ENCODE results near the gene MTCL3.

Gene MTCL3

GRCh38 chr6:127518710-127519468 is at the start of gene MTCL3:
TSS of gene MTCL3 (minus strand) at chr6:127519335.
- no peak for DNase-seq (ENCODE audit: extremely low read depth, low read depth)

- DNase-seq (ENCODE audit: extremely low read depth, low read depth), result no peak
Observed at GRCh38 chr6:127567476-127567875, 48.3 kb upstream of the MTCL3 start.

GRCh38 chr6:127566651-127567050 is 47.5 kb upstream of the MTCL3 start:
- DNase-seq (ENCODE audit: extremely low read depth, low read depth), result no peak

- DNase-seq (ENCODE audit: extremely low read depth, low read depth), result no peak
Observed at GRCh38 chr6:127566119-127566518, 47.0 kb upstream of the MTCL3 start.

- DNase-seq (ENCODE audit: extremely low read depth, low read depth), result no peak
Observed at GRCh38 chr6:127564761-127565160, 45.6 kb upstream of the MTCL3 start.

- no peak for DNase-seq (ENCODE audit: extremely low read depth, low read depth)
Observed at GRCh38 chr6:127561660-127562059, 42.5 kb upstream of the MTCL3 start.

- DNase-seq (ENCODE audit: extremely low read depth, low read depth), result peak; percentile 39
Observed at GRCh38 chr6:127554435-127555006, 35.4 kb upstream of the MTCL3 start.

- DNase-seq (ENCODE audit: extremely low read depth, low read depth), result no peak
Observed at GRCh38 chr6:127550403-127550802, 31.3 kb upstream of the MTCL3 start.

- DNase-seq (ENCODE audit: extremely low read depth, low read depth), result no peak
Observed at GRCh38 chr6:127547904-127548649, 28.9 kb upstream of the MTCL3 start.

- no peak for DNase-seq (ENCODE audit: extremely low read depth, low read depth)
Observed at GRCh38 chr6:127547215-127547614, 28.1 kb upstream of the MTCL3 start.

- peak; percentile 14 for DNase-seq (ENCODE audit: extremely low read depth, low read depth)
Observed at GRCh38 chr6:127539272-127539671, 20.1 kb upstream of the MTCL3 start.

- DNase-seq (ENCODE audit: extremely low read depth, low read depth), result no peak
Observed at GRCh38 chr6:127538750-127539264, 19.7 kb upstream of the MTCL3 start.

GRCh38 chr6:127533736-127534135 is 14.6 kb upstream of the MTCL3 start:
- no peak for DNase-seq (ENCODE audit: extremely low read depth, low read depth)

GRCh38 chr6:127533011-127533410 is 13.9 kb upstream of the MTCL3 start:
- no peak for DNase-seq (ENCODE audit: extremely low read depth, low read depth)

- DNase-seq (ENCODE audit: extremely low read depth, low read depth), result no peak
Observed at GRCh38 chr6:127522714-127523113, 3.6 kb upstream of the MTCL3 start.

- no peak for DNase-seq (ENCODE audit: extremely low read depth, low read depth)
Observed at GRCh38 chr6:127520066-127520465, 931 bp upstream of the MTCL3 start.

- no peak for DNase-seq (ENCODE audit: extremely low read depth, low read depth)
Observed at GRCh38 chr6:127519469-127519785, 292 bp upstream of the MTCL3 start.

- DNase-seq (ENCODE audit: extremely low read depth, low read depth), result no peak
Observed at GRCh38 chr6:127518191-127518709, 885 bp downstream of the MTCL3 start.

GRCh38 chr6:127517693-127518092 is 1.4 kb downstream of the MTCL3 start:
- DNase-seq (ENCODE audit: extremely low read depth, low read depth), result no peak

- peak; percentile 23 for DNase-seq (ENCODE audit: extremely low read depth, low read depth)
Observed at GRCh38 chr6:127516662-127517273, 2.4 kb downstream of the MTCL3 start.
